GM12878 (cell line): Measurements from ENCODE around the gene EIF5A. TPM values are rescaled to one million over a fixed set of nuclear protein-coding genes. Genes with fewer than 3 reads are reported as not detected.

Source experiments
- BCL11A ChIP-seq: IDR thresholded peaks from 2 replicates; pipeline ENCODE4 v1.6.1; 2011; ENCODE audit warnings: low read depth, low read length
- BHLHE40 ChIP-seq, 2 experiments: fragments of 450-650 bp in 1 of 2; IDR thresholded peaks; 2 replicates each; pipeline ENCODE4 v1.6.1; 2011 to 2017; ENCODE audit warnings: low read depth in 2 of 2, borderline replicate concordance in 1 of 2, improper control_type of control experiment in 1 of 2, low read length in 1 of 2, mild to moderate bottlenecking in 1 of 2
- CBX3 ChIP-seq: fragments of 200-600 bp; sonication (generic); IDR thresholded peaks from 2 replicates; pipeline ENCODE4 v1.6.1; 2016; ENCODE audit warnings: low read depth, borderline replicate concordance
- EGR1 ChIP-seq, 2 experiments: IDR thresholded peaks; 1 replicate in 1 of 2; 2 replicates in 1 of 2; pipeline ENCODE4 v1.6.1; 2011 to 2012; ENCODE audit warnings: low read depth in 2 of 2, low read length in 2 of 2, borderline replicate concordance in 1 of 2, mild to moderate bottlenecking in 1 of 2, moderate library complexity in 1 of 2
- FOS ChIP-seq: IDR thresholded peaks from 3 replicates; pipeline ENCODE4 v1.6.1; 2011; ENCODE audit warnings: borderline replicate concordance; ENCODE audit not compliant: insufficient read length; ENCODE audit errors: extremely low read depth
- HSF1 ChIP-seq: fragments of 150-350 bp; IDR thresholded peaks from 2 replicates; pipeline ENCODE4 v1.6.1; 2014; ENCODE audit warnings: mild to moderate bottlenecking, low read depth, low read length
- IKZF1 ChIP-seq: fragments of 450-650 bp; conservative IDR thresholded peaks from 2 replicates; pipeline ENCODE4 v1.6.1; 2017; ENCODE audit warnings: antibody characterized with exemption, mild to moderate bottlenecking
- IKZF2 ChIP-seq, 2 experiments: fragments of 450-650 bp; IDR thresholded peaks; 2 replicates each; pipeline ENCODE4 v1.6.1; 2017; ENCODE audit warnings: mild to moderate bottlenecking in 2 of 2, moderate library complexity in 2 of 2
- JUND ChIP-seq: IDR thresholded peaks from 2 replicates; pipeline ENCODE4 v1.6.1; 2012; ENCODE audit warnings: low read depth, mild to moderate bottlenecking, low read length, improper control_type of control experiment, moderate library complexity
- LARP7 ChIP-seq: fragments of 450-650 bp; IDR thresholded peaks from 2 replicates; pipeline ENCODE4 v1.6.1; 2017; ENCODE audit warnings: mild to moderate bottlenecking
- MTA3 ChIP-seq: IDR thresholded peaks from 2 replicates; pipeline ENCODE4 v1.6.1; 2012; ENCODE audit warnings: low read length, inconsistent platforms, borderline replicate concordance
- NFIC ChIP-seq: IDR thresholded peaks from 2 replicates; pipeline ENCODE4 v1.6.1; 2012; ENCODE audit warnings: low read depth, mild to moderate bottlenecking, inconsistent platforms, low read length, moderate library complexity
- NFXL1 ChIP-seq: fragments of 450-650 bp; IDR thresholded peaks from 2 replicates; pipeline ENCODE4 v1.6.1; 2017; ENCODE audit warnings: antibody characterized with exemption, mild to moderate bottlenecking, borderline replicate concordance
- NFYB ChIP-seq: IDR thresholded peaks from 2 replicates; pipeline ENCODE4 v1.6.1; 2011; ENCODE audit warnings: low read depth, mild to moderate bottlenecking, low read length, improper control_type of control experiment, moderate library complexity; ENCODE audit not compliant: insufficient read depth
- NKRF ChIP-seq: fragments of 450-650 bp; conservative IDR thresholded peaks from 2 replicates; pipeline ENCODE4 v1.6.1; 2017; ENCODE audit warnings: mild to moderate bottlenecking, moderate library complexity
- NR2C1 ChIP-seq: fragments of 450-650 bp; IDR thresholded peaks from 2 replicates; pipeline ENCODE4 v1.6.1; 2017; ENCODE audit warnings: antibody characterized with exemption, mild to moderate bottlenecking, moderate library complexity
- PAX8 ChIP-seq: fragments of 450-650 bp; IDR thresholded peaks from 2 replicates; pipeline ENCODE4 v1.6.1; 2017; ENCODE audit warnings: mild to moderate bottlenecking, moderate library complexity
- PKNOX1 ChIP-seq: fragments of 450-650 bp; IDR thresholded peaks from 2 replicates; pipeline ENCODE4 v1.6.1; 2016; ENCODE audit warnings: mild to moderate bottlenecking
- PML ChIP-seq: IDR thresholded peaks from 2 replicates; pipeline ENCODE4 v1.6.1; 2012; ENCODE audit warnings: low read length, inconsistent platforms
- RELA ChIP-seq: fragments of 450-650 bp; IDR thresholded peaks from 2 replicates; pipeline ENCODE4 v1.8.0; 2014; ENCODE audit warnings: borderline replicate concordance; ENCODE audit not compliant: partially characterized antibody
- RFX5 ChIP-seq: IDR thresholded peaks from 2 replicates; pipeline ENCODE4 v1.6.1; 2011; ENCODE audit warnings: low read depth, low read length, improper control_type of control experiment
- SMAD1 ChIP-seq: fragments of 450-650 bp; IDR thresholded peaks from 2 replicates; pipeline ENCODE4 v1.6.1; 2018; ENCODE audit warnings: mild to moderate bottlenecking, low read depth; ENCODE audit not compliant: partially characterized antibody
- SMC3 ChIP-seq: IDR thresholded peaks from 2 replicates; pipeline ENCODE4 v1.6.1; 2011; ENCODE audit warnings: low read length, improper control_type of control experiment, borderline replicate concordance
- SRF ChIP-seq, 2 experiments: IDR thresholded peaks; 2 replicates each; pipeline ENCODE4 v1.6.1; 2011; ENCODE audit warnings: low read depth in 2 of 2, low read length in 2 of 2, mild to moderate bottlenecking in 1 of 2, moderate library complexity in 1 of 2
- SUPT20H ChIP-seq: IDR thresholded peaks from 2 replicates; pipeline ENCODE4 v1.6.1; 2011; ENCODE audit warnings: low read depth, mild to moderate bottlenecking, low read length, moderate library complexity, borderline replicate concordance; ENCODE audit not compliant: control insufficient read depth
- TCF7 ChIP-seq: IDR thresholded peaks from 2 replicates; pipeline ENCODE4 v1.6.1; 2014; ENCODE audit warnings: antibody characterized with exemption, borderline replicate concordance
- YY1 ChIP-seq: IDR thresholded peaks from 2 replicates; pipeline ENCODE4 v1.6.1; 2011; ENCODE audit warnings: low read depth, mild to moderate bottlenecking, low read length
- ZSCAN29 ChIP-seq: fragments of 450-650 bp; IDR thresholded peaks from 2 replicates; pipeline ENCODE4 v1.6.1; 2017; ENCODE audit warnings: mild to moderate bottlenecking, moderate library complexity
- polyA plus RNA-seq, 11 experiments: library from polyadenylated mRNA; depleted of rRNA in 4 of 11; unstranded in 6 of 11; stranded (reverse) in 5 of 11; fragments of >200 nt; fragmentation: Nextera tagmentation in 4 of 11; fragmentation: Illumina TruSeq in 1 of 11; extraction: Ambion mirVana in 4 of 11; extraction: Trizol in 1 of 11; gene quantifications; 1 replicate in 1 of 11; 2 replicates in 10 of 11; pipeline versions ENCODE4 v1.2.1 to v1.2.3, GENCODE V29; 2011 to 2016; ENCODE audit warnings: inconsistent platforms in 2 of 11, missing spikeins in 2 of 11, low read depth in 1 of 11
- total RNA-seq, 4 experiments: library from RNA; depleted of rRNA in 3 of 4; stranded (reverse); fragments of >200 nt in 3 of 4; fragmentation: Illumina TruSeq in 1 of 4; extraction: Trizol in 1 of 4; gene quantifications; 2 replicates each; pipeline versions ENCODE4 v1.2.1 to v1.2.3, GENCODE V29; 2013 to 2021

The EIF5A gene
- total and polyA plus RNA-seq, 10 of the 15 experiments (the other 5 are each of a cell fraction or from before 2014, with no cell fraction given): 26.5 to 1,792 (median 944) TPM

GRCh38 chr17:7329997-7330637, 22.7 kb downstream of the EIF5A start (continued):
- no peak for TF ChIP-seq HSF1
- no peak for TF ChIP-seq SMAD1
- 0 out of 2 replicates have a peak, but pooled peaks have one; percentile 2 for TF ChIP-seq RFX5
- TF ChIP-seq RELA: no peak
- 0 out of 2 replicates have a peak, but pooled peaks have one; percentile 35 for TF ChIP-seq YY1
- no peak for TF ChIP-seq FOS
- TF ChIP-seq IKZF2 (IDR thresholded peaks at IDR 0.05): no peak
- no peak for TF ChIP-seq SUPT20H
- TF ChIP-seq NR2C1: no peak
- no peak for TF ChIP-seq PAX8
- no peak for TF ChIP-seq PKNOX1
- no peak for TF ChIP-seq SMC3
- peak; percentile 14; the same call in 1 of the 2 replicates for TF ChIP-seq IKZF1
- no peak for TF ChIP-seq TCF7
- peak in 1 of 2 experiments; percentile 70; a peak in 2 of 4 replicates for TF ChIP-seq BHLHE40 (IDR thresholded peaks at IDR 0.05; ENCODE audit: borderline replicate concordance in 1 of 2, low read depth in 2 of 2, low read length in 1 of 2)
- TF ChIP-seq ZSCAN29: no peak
- no peak for TF ChIP-seq JUND
- TF ChIP-seq PML: no peak; the same call in 1 of the 2 replicates
- 0 out of 2 replicates have a peak, but pooled peaks have one; percentile 27 for TF ChIP-seq NKRF
- peak; percentile 39; the same call in 1 of the 2 replicates for TF ChIP-seq BCL11A
- TF ChIP-seq SRF (IDR thresholded peaks at IDR 0.05; ENCODE audit: low read depth in 2 of 2, low read length in 2 of 2): no peak
- peak; percentile 85 for TF ChIP-seq NFYB
- no peak for TF ChIP-seq LARP7
- no peak for TF ChIP-seq NFXL1
- no peak for TF ChIP-seq CBX3
- no peak for TF ChIP-seq NFIC
- no peak for TF ChIP-seq MTA3
- no peak for TF ChIP-seq EGR1 (IDR thresholded peaks at IDR 0.05; ENCODE audit: borderline replicate concordance in 1 of 2, low read depth in 2 of 2, low read length in 2 of 2)
